NT2/D1 (cell line): Measurements from ENCODE around the gene ZBTB8OS.

ENCODE experiments used
- SUZ12 ChIP-seq: IDR thresholded peaks from 2 replicates; pipeline ENCODE4 v1.6.1; 2011; ENCODE audit not compliant: insufficient read length, insufficient read depth; ENCODE audit errors: extremely low read depth
- YY1 ChIP-seq: IDR thresholded peaks from 2 replicates; pipeline ENCODE4 v1.6.1; 2011; ENCODE audit not compliant: insufficient read length, insufficient read depth
- ZNF274 ChIP-seq: IDR thresholded peaks from 2 replicates; pipeline ENCODE4 v1.6.1; 2011; ENCODE audit warnings: mild to moderate bottlenecking, low read depth, low read length

DNA sequence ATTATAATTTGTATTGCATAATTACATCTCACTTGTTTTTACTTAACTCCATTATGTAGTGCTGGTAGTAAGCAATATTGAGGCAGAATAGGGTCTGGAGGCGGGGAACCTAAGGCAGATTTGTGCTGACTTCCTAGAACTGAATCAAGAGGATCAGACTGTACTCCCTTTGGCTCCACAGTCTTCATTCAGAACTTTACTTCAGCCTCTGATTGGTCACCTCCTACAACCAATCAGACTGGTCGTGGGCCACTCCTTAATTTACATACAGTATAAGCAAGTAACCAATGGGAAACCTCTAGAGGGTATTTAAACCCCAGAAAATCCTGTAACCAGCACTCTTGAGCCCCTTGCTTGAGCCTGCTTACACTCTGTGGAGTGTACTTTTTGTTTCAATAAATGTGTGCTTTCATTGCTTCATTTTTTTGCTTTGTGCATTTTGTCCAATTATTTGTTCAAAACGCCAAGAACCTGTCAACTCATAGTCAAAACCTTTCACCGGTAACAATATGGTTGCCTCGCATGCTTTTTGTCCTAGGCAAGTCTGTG is 31.6 kb downstream of the ZBTB8OS start:
- TF ChIP-seq YY1 (no peak), ZNF274 (no peak), SUZ12 (no peak)
